HepG2 (cell line): ENCODE data around the gene ZNF132. TPM values are rescaled to one million over a fixed set of nuclear protein-coding genes. Genes with fewer than 3 reads are reported as not detected.

ENCODE experiments used
- ATF1 ChIP-seq: IDR thresholded peaks from 2 replicates; pipeline ENCODE4 v1.6.1; 2016; ENCODE audit warnings: mild to moderate bottlenecking, control low read depth
- DPF2 ChIP-seq: sonication (generic); formaldehyde crosslinking; IDR thresholded peaks from 2 replicates; pipeline ENCODE4 v1.4.0; 2020; ENCODE audit warnings: mild to moderate bottlenecking, low read depth, missing genetic modification reagents, borderline replicate concordance
- IRF2 ChIP-seq: IDR thresholded peaks from 2 replicates; pipeline ENCODE4 v1.6.1; 2018; ENCODE audit warnings: missing genetic modification reagents, missing compliant biosample characterization
- KDM5A ChIP-seq: fragments of 200-600 bp; sonication (generic); IDR thresholded peaks from 2 replicates; pipeline ENCODE4 v1.7.0; 2018; ENCODE audit warnings: antibody characterized with exemption, mild to moderate bottlenecking, low read length, borderline replicate concordance
- MEIS1 ChIP-seq: sonication (generic); formaldehyde crosslinking; IDR thresholded peaks from 2 replicates; pipeline ENCODE4 v1.9.0; 2021; ENCODE audit warnings: mild to moderate bottlenecking, missing genetic modification reagents, moderate library complexity, borderline replicate concordance
- TBL1XR1 ChIP-seq: fragments of 150-350 bp; IDR thresholded peaks from 2 replicates; pipeline ENCODE4 v1.6.1; 2014; ENCODE audit warnings: borderline replicate concordance, low read length; ENCODE audit not compliant: partially characterized antibody
- ZNF841 ChIP-seq: sonication (generic); formaldehyde crosslinking; IDR thresholded peaks from 2 replicates; pipeline ENCODE4 v1.8.1; 2023; ENCODE audit warnings: missing genetic modification reagents, borderline replicate concordance
- polyA plus RNA-seq, 8 experiments: library from polyadenylated mRNA; depleted of rRNA in 3 of 8; stranded (reverse) in 7 of 8; unstranded in 1 of 8; fragments of >200 nt; fragmentation: Illumina TruSeq in 4 of 8; extraction: Trizol in 4 of 8; gene quantifications; 2 replicates each; pipeline versions ENCODE4 v1.2.1 to v1.2.3, GENCODE V29; 2011 to 2016; ENCODE audit warnings: low read depth in 4 of 8, missing spikeins in 1 of 8, mixed read lengths in 1 of 8; ENCODE audit not compliant: insufficient read depth in 1 of 8
- total RNA-seq, 5 experiments: library from RNA; depleted of rRNA; stranded (reverse); fragments of >200 nt; fragmentation: Illumina TruSeq; extraction: Trizol; gene quantifications; 2 replicates each; pipeline ENCODE4 v1.2.3, GENCODE V29; 2016; ENCODE audit warnings: low read depth in 1 of 5
- TF ChIP-seq, protein P1 (sequence below): sonication (generic); formaldehyde crosslinking; IDR thresholded peaks from 2 replicates; pipeline ENCODE4 v1.4.0; 2020; ENCODE audit warnings: missing genetic modification reagents, borderline replicate concordance
- TF ChIP-seq, protein P2 (sequence below): sonication (generic); formaldehyde crosslinking; IDR thresholded peaks from one replicate; pipeline ENCODE4 v1.5.1; 2020; ENCODE audit warnings: mild to moderate bottlenecking, missing genetic modification reagents; ENCODE audit errors: not compliant biosample characterization
- TF ChIP-seq, protein P3 (sequence below), 2 experiments: IDR thresholded peaks; 2 replicates each; pipeline ENCODE4 v1.6.1; 2011 to 2012; ENCODE audit warnings: low read length in 2 of 2, borderline replicate concordance in 1 of 2, low read depth in 1 of 2, mild to moderate bottlenecking in 1 of 2, moderate library complexity in 1 of 2

Gene ZNF132
- total and polyA plus RNA-seq, 2 of the 13 experiments (the other 11 are each of a cell fraction or from before 2014, with no cell fraction given) = not detected

- TF ChIP-seq, protein P1, sequence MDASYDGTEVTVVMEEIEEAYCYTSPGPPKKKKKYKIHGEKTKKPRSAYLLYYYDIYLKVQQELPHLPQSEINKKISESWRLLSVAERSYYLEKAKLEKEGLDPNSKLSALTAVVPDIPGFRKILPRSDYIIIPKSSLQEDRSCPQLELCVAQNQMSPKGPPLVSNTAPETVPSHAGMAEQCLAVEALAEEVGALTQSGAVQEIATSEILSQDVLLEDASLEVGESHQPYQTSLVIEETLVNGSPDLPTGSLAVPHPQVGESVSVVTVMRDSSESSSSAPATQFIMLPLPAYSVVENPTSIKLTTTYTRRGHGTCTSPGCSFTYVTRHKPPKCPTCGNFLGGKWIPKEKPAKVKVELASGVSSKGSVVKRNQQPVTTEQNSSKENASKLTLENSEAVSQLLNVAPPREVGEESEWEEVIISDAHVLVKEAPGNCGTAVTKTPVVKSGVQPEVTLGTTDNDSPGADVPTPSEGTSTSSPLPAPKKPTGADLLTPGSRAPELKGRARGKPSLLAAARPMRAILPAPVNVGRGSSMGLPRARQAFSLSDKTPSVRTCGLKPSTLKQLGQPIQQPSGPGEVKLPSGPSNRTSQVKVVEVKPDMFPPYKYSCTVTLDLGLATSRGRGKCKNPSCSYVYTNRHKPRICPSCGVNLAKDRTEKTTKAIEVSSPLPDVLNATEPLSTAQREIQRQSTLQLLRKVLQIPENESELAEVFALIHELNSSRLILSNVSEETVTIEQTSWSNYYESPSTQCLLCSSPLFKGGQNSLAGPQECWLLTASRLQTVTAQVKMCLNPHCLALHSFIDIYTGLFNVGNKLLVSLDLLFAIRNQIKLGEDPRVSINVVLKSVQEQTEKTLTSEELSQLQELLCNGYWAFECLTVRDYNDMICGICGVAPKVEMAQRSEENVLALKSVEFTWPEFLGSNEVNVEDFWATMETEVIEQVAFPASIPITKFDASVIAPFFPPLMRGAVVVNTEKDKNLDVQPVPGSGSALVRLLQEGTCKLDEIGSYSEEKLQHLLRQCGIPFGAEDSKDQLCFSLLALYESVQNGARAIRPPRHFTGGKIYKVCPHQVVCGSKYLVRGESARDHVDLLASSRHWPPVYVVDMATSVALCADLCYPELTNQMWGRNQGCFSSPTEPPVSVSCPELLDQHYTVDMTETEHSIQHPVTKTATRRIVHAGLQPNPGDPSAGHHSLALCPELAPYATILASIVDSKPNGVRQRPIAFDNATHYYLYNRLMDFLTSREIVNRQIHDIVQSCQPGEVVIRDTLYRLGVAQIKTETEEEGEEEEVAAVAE = peak; percentile 30; the same call in 1 of the 2 replicates
- no peak for TF ChIP-seq TBL1XR1
- peak; percentile 71 for TF ChIP-seq MEIS1
- peak; percentile 50; the same call in 1 of the 2 replicates for TF ChIP-seq KDM5A
- TF ChIP-seq DPF2 (CRISPR knock-in tag) = no peak
- TF ChIP-seq, protein P2, sequence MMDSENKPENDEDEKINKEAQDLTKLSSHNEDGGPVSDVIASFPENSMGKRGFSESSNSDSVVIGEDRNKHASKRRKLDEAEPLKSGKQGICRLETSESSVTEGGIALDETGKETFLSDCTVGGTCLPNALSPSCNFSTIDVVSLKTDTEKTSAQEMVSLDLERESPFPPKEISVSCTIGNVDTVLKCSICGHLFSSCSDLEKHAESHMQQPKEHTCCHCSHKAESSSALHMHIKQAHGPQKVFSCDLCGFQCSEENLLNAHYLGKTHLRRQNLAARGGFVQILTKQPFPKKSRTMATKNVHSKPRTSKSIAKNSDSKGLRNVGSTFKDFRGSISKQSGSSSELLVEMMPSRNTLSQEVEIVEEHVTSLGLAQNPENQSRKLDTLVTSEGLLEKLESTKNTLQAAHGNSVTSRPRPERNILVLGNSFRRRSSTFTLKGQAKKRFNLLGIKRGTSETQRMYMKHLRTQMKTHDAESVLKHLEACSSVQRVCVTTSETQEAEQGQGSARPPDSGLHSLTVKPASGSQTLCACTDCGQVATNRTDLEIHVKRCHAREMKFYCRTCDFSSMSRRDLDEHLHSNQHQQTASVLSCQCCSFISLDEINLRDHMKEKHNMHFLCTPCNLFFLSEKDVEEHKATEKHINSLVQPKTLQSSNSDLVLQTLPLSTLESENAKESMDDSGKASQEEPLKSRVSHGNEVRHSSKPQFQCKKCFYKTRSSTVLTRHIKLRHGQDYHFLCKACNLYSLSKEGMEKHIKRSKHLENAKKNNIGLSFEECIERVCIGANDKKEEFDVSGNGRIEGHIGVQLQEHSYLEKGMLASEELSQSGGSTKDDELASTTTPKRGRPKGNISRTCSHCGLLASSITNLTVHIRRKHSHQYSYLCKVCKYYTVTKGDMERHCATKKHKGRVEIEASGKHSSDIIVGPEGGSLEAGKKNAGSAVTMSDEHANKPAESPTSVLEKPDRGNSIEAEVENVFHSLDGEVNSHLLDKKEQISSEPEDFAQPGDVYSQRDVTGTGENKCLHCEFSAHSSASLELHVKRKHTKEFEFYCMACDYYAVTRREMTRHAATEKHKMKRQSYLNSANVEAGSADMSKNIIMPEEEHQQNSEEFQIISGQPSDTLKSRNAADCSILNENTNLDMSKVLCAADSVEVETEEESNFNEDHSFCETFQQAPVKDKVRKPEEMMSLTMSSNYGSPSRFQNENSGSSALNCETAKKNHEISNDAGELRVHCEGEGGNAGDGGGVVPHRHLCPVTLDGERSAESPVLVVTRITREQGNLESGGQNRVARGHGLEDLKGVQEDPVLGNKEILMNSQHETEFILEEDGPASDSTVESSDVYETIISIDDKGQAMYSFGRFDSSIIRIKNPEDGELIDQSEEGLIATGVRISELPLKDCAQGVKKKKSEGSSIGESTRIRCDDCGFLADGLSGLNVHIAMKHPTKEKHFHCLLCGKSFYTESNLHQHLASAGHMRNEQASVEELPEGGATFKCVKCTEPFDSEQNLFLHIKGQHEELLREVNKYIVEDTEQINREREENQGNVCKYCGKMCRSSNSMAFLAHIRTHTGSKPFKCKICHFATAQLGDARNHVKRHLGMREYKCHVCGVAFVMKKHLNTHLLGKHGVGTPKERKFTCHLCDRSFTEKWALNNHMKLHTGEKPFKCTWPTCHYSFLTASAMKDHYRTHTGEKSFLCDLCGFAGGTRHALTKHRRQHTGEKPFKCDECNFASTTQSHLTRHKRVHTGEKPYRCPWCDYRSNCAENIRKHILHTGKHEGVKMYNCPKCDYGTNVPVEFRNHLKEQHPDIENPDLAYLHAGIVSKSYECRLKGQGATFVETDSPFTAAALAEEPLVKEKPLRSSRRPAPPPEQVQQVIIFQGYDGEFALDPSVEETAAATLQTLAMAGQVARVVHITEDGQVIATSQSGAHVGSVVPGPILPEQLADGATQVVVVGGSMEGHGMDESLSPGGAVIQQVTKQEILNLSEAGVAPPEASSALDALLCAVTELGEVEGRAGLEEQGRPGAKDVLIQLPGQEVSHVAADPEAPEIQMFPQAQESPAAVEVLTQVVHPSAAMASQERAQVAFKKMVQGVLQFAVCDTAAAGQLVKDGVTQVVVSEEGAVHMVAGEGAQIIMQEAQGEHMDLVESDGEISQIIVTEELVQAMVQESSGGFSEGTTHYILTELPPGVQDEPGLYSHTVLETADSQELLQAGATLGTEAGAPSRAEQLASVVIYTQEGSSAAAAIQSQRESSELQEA (CRISPR knock-in tag) = no peak
- TF ChIP-seq, protein P3, sequence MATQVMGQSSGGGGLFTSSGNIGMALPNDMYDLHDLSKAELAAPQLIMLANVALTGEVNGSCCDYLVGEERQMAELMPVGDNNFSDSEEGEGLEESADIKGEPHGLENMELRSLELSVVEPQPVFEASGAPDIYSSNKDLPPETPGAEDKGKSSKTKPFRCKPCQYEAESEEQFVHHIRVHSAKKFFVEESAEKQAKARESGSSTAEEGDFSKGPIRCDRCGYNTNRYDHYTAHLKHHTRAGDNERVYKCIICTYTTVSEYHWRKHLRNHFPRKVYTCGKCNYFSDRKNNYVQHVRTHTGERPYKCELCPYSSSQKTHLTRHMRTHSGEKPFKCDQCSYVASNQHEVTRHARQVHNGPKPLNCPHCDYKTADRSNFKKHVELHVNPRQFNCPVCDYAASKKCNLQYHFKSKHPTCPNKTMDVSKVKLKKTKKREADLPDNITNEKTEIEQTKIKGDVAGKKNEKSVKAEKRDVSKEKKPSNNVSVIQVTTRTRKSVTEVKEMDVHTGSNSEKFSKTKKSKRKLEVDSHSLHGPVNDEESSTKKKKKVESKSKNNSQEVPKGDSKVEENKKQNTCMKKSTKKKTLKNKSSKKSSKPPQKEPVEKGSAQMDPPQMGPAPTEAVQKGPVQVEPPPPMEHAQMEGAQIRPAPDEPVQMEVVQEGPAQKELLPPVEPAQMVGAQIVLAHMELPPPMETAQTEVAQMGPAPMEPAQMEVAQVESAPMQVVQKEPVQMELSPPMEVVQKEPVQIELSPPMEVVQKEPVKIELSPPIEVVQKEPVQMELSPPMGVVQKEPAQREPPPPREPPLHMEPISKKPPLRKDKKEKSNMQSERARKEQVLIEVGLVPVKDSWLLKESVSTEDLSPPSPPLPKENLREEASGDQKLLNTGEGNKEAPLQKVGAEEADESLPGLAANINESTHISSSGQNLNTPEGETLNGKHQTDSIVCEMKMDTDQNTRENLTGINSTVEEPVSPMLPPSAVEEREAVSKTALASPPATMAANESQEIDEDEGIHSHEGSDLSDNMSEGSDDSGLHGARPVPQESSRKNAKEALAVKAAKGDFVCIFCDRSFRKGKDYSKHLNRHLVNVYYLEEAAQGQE (IDR thresholded peaks at IDR 0.05; ENCODE audit: borderline replicate concordance in 1 of 2, low read depth in 1 of 2, low read length in 2 of 2) = no peak; a peak in 1 of 4 replicates
- peak; percentile 32; the same call in 1 of the 2 replicates for TF ChIP-seq ATF1 (CRISPR knock-in tag)
- peak; percentile 25; the same call in 1 of the 2 replicates for TF ChIP-seq IRF2 (CRISPR knock-in tag)
- TF ChIP-seq ZNF841 = no peak
Observed at GRCh38 chr19:58466760-58467589, 27.0 kb upstream of the ZNF132 start, which contains the start of gene ZNF324 (continued).
